ENCODE data around the gene FAM53B.
A peak's percentile ranks its signal among the peaks of the same experiment; 100 is the strongest.

FAM53B gene

GRCh38 chr10:124728071-124728829 lies 15.9 kb downstream of the FAM53B start:
- DNase-seq, result peak; percentile 87 to 96 (median 92)

- DNase-seq, result no peak
Measured at GRCh38 chr10:124727361-124727960, 16.7 kb downstream of the FAM53B start.

- peak in 1 of 4 experiments; percentile 0 for DNase-seq
Measured at GRCh38 chr10:124725791-124726190, 18.4 kb downstream of the FAM53B start.

GRCh38 chr10:124725171-124725631 lies 19.0 kb downstream of the FAM53B start:
- DNase-seq, result peak in 1 of 4 experiments; percentile 0

- no peak for DNase-seq
Measured at GRCh38 chr10:124724279-124725027, 19.7 kb downstream of the FAM53B start.

- no peak for DNase-seq
Measured at GRCh38 chr10:124723826-124724225, 20.4 kb downstream of the FAM53B start.

GRCh38 chr10:124722798-124723783 lies 21.1 kb downstream of the FAM53B start:
- peak; percentile 84 to 93 (median 91) for DNase-seq

- peak; percentile 85 to 97 (median 92) for DNase-seq
Measured at GRCh38 chr10:124721330-124722045, 22.7 kb downstream of the FAM53B start.

- peak; percentile 86 to 93 (median 89) for DNase-seq
Measured at GRCh38 chr10:124719213-124719851, 24.8 kb downstream of the FAM53B start.

GRCh38 chr10:124717911-124718741 lies 26.1 kb downstream of the FAM53B start:
- DNase-seq, result peak; percentile 86 to 97 (median 89)

- no peak for DNase-seq
Measured at GRCh38 chr10:124717041-124717757, 27.0 kb downstream of the FAM53B start.

- DNase-seq, result no peak
Measured at GRCh38 chr10:124716369-124716768, 27.8 kb downstream of the FAM53B start.

GRCh38 chr10:124715439-124715838 lies 28.7 kb downstream of the FAM53B start:
- DNase-seq, result no peak

- DNase-seq, result no peak
Measured at GRCh38 chr10:124713679-124714255, 30.4 kb downstream of the FAM53B start.

GRCh38 chr10:124712704-124713407 lies 31.3 kb downstream of the FAM53B start:
- DNase-seq, result no peak

- DNase-seq, result no peak
Measured at GRCh38 chr10:124711145-124711544, 33.0 kb downstream of the FAM53B start.

GRCh38 chr10:124710266-124710881 lies 33.8 kb downstream of the FAM53B start:
- no peak for DNase-seq

GRCh38 chr10:124709861-124710260 lies 34.3 kb downstream of the FAM53B start:
- DNase-seq, result peak; percentile 71 to 85 (median 84)
